GM19455 (cell line): ENCODE data around the gene AGAP1.
"Not testable (repeated sequence)": the region's sequence is repeated elsewhere in the genome, so short reads cannot be mapped to it uniquely, and the experiment has no call there.

Experiments used
- ATAC-seq: cut with Tn5 transposase; IDR thresholded peaks from one replicate; pipeline ENCODE4 v1.9.1; 2021; ENCODE audit not compliant: unreplicated experiment

The AGAP1 gene

DNA sequence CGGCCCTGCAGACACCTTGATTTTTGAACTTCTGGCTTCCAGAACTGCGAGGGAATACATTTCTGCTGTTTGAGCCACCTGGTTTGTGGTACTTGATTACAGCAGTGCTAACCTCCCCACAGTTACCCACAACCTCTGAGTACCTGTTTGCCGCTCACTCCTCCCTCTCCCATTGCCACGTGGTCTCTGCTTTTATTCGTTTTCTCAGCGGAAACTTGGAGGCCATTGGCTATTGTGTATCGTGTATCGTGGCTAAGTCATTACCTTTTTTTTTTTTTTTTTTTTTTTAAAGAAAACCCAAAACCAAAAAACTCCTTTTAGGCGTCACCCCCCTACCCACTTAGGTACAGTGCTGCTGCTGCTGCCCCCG is 90.8 kb downstream of the AGAP1 start:
- ATAC-seq = no peak

DNA sequence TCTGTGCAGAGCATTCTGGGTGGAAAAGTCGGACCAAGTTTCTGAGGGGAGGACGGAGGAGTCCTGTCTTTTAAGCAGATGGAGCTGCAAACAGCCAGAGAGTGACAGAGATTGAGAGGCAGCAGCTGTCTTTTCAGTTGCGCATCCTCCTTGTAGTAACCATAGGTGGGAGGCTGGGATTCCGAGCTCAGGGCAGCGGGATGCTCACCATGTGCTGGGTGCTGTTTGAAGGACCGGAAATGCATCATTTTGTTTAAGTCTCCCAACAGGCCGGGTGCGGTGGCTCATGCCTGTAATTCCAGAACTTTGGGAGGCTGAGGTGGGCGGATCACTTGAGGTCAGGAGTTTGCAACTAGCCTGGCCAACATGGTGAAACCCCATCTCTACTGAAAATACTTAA is 93.4 kb downstream of the AGAP1 start:
- ATAC-seq = no peak

DNA sequence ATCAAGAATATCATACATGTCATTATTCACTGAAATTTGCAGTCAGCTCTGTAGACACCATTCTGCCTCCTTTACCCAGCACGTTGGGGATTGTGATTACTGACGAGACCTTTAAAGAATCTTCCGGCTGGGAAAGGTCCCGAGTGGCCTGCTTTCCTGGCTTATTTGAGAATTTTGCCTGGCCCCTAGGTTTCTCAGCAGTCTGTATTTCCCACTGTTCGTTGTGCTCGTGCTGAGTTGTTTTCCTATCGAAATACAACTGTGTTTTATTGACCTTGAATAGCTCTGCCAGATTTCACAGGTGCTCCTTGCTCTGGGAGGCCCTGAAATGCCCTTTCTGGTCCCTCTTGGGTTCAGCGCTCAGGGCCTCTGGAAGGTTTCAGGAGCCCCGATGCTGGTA is 94.9 kb downstream of the AGAP1 start:
- ATAC-seq = no peak

DNA sequence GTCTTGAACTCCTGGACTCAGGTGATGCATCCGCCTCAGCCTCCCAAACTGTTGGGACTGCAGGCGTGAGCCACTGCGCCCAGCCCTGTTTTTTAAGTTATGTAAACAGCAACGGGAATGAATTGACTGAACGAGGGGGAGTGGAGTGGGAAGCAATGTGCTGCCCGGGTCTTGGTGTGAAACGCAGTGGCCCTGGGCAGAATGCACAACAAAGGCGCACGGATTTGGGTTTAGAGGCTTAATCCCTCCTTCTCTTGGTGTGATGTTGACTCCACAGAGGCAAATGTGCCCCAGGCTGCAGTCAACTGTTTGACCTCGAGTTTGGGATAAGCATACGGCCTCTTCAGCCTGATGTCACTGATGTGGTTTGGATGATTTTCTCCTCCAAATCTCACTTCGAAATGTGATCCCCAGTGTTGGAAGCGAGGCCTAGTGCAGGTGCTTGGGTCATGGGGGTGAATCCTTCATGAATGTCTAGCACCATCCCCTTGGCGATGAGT is 97.4 kb downstream of the AGAP1 start:
- ATAC-seq = no peak

DNA sequence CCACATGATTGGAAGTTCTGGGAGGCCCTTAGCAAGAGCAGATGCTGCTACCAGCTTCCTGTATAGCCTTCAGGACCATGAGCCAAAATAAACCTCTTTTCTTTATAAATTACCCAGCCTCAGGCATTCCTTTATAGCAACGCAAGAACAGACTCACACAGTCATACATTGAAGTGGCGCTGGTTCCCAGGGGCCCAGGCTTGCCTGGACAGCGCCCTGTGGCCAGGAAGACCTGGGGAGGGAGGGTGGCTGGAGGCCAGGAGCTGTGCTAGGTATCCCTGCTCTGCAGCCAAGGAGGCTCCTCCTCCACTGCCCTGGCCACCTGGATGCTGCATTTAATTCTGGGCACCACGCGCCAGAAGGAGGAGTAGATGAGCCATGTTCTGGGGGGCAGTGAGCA is 98.1 kb downstream of the AGAP1 start:
- ATAC-seq = no peak

DNA sequence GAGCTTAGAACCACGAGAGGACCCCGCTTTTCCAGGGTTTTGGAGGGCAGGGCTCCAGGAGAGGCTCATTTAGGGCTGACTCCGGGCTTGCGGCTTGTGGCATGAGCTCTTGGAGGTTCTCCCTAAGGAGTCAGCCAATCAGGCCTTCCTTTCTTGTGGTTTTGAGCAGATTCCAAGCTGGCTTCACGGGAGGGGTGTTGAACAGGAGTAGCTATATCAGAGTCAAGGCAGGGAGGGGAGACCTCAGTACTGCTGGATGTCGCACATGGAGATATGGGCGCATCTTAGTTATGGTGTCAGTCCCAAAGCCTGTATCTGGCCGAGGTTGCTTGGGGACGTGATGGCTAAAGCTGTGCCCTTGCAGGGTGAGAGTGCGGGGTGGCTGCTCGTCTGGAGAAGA is 98.6 kb downstream of the AGAP1 start:
- ATAC-seq = no peak

DNA sequence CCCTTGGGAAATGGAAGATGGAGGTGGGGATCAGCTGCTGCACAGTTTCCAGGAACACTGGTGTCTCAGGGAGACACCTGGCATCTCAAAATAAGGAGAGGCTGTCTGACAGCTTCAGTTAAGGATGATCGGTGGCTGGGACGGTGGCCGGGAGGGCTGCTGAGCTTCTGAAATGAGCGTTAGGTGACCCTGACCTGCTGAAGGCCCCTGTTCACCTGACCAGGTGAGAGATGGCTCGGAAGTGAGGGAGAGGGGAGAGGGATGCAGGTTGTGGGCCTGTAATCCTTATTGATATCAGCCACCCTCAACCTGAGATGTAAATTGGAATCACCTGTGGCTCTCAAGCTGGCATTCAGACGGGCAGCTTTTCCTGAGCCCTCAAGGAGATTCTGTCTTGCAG is 99.0 kb downstream of the AGAP1 start:
- no peak for ATAC-seq

DNA sequence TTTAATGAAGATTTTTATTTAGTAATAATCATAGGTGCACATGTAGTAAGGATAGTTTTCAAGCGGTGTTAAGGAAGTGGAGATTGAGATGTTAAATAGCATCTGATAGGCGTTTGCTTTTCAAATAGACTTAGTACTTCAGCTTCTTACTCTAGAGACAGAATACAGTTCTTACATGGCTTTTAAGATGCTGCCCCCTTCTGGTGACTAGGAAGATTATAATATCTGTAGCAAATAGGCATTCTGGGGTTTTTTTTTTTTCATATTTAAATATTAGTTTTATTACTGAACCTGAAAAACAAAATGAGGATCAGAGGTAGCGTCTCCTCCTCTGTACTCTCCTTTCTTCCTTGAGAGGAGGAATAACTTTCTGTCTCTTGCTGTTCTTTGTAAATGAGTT is 100.2 kb downstream of the AGAP1 start:
- ATAC-seq = no peak

DNA sequence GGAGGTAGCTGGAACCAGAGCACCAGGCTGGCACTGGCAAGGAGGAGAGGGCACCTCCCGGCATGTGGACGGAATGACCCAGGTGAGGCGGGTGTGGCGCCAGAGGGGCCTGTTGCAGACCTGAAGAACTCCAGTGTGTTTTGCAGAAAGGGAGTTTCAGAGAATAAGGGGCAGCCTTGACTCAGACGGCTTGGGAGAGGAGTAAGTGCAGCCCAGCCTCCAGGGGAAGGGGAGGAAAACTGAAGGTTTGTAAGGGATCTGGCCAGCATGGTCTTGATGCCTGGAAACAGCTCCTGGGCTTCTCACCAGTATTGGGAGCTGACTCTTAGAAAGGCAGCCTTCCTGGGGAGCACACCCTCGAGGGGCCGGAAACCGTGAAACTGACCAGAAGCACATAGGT is 101.1 kb downstream of the AGAP1 start:
- no peak for ATAC-seq

DNA sequence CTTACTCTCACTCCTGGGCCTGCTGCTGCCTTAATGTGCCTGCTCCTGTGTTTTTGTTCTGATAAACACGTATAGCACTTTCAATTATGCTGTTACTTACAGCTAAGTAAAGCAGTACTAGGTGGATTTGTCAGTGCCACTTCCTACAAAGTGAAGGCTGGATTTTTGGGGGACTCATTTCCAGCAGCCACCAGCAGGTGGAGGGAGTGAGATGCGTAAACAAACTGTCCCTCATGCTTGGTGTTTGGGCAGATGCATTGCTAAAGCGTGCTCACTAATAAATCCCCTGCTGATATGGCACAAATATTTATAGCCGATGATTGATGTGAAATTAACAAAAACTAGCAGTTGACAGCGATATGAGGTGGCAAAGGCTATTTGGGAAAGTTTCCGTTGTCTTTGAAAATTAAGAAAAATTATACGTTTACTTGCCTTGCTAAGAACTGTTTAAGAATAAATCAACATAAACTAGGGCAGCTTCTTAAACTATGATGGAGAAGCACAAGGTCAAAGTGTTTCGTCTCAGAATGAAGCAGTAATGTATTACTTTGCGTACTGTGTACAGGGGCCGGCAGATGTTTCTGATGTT is 101.7 kb downstream of the AGAP1 start:
- peak; percentile 61 for ATAC-seq

DNA sequence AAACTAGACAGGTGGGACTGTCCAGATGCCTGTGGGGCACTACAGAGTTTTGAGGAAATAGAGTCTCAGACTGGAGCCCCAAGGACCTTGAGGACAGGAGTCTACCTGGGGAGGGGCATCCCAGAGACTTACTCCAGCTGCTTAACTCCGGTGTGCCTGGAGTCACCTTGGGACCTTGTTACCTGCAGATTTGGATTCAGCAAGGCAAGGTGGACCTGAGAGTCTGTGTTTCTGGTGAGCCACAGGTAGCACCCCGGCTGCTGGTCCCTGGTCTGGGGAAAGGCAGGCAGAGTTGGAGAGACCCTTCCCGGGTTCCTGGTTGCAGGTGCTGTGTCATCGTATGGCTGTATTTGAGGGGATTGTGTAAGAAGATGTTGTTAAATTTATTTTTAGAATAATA is 102.4 kb downstream of the AGAP1 start:
- ATAC-seq = no peak

DNA sequence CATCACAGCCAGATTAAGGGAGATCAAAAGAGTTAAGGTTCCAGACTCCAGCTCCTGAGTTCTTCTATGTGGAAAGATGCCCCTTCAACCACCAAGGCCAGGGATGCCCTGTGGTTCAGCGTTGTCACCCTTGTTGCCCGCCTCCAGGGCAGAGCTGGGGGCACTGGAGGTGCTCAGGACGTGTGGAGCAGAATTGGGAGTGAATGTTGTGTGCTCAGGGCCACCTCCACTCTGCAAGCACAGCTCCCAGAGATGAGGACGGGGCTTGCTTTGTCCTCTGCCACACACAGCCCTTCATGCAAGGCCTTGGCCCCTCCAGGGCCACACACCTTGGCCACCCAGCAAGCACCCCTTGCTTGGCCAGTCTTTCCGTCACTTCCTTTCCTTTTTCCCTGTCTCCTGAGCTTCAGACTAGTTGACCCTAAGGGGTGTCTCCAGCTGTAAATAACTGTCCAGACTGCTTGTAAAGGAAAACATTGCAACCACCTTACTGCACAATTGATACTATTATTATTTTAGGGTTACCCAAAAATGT is 103.3 kb downstream of the AGAP1 start:
- no peak for ATAC-seq

DNA sequence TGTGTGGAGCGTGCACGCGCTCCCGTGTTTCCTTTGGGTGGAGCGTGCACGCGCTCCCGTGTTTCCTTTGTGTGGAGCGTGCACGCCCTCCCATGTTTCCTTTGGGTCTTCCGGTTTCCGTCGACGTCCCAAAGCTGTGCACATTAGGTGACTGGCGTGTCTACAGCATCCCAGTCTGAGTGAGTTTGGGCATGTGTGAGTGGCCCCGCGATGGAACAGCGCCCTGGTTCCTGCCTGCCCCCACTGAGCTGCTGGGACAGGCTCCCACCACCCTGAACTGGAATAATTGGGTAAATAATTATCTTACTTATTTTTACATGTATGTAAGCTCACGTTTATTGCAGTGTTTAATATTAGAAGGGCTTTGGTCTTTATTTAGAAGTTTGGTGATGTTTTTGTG is 104.2 kb downstream of the AGAP1 start:
- no peak for ATAC-seq

DNA sequence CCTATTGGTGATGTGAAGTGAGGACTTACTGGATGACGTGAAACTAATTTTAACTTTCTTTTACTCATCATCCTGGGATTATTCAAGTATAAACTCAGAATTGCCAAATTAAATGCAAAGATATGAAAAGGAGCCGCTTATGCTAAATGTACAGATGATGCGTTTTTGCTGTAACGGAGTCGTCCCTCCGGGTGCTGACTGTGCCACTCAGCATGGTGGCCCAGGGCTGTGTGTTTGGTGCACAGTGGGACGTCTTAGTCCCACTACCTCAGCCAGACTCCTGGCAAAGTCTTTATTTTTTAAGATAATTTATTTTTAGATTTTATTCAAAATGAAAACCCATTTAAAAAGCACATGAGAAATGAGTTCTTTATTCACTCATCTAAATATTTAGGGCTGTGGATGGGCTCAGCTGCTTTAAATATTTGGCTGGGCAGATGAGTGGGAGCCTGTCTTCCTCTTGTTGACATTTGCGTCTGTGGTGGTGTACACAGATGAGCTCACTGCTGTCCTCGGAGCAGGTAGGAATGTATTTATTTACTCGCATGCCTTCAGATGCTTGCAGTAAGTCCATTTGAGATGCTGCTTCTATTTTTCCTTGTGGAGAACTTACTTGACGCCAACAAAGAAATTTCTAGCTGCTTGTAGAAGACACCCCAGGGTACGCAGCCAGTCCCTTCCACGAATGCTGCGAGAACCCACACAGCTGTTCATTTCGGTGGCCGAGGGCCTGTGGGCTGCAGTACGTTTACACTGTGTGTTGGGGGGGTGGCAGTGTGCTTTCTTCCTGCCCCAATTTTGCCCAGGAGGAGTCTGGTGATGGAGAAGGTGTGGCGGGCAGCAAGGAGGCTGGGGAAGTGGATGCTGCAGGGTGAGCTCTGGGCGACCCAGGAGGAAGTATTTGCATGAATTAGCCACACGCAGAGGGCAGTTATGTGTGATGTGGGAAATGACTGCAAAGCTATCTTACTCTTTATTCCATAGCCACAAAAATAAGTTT is 105.0 kb downstream of the AGAP1 start:
- ATAC-seq = no peak

DNA sequence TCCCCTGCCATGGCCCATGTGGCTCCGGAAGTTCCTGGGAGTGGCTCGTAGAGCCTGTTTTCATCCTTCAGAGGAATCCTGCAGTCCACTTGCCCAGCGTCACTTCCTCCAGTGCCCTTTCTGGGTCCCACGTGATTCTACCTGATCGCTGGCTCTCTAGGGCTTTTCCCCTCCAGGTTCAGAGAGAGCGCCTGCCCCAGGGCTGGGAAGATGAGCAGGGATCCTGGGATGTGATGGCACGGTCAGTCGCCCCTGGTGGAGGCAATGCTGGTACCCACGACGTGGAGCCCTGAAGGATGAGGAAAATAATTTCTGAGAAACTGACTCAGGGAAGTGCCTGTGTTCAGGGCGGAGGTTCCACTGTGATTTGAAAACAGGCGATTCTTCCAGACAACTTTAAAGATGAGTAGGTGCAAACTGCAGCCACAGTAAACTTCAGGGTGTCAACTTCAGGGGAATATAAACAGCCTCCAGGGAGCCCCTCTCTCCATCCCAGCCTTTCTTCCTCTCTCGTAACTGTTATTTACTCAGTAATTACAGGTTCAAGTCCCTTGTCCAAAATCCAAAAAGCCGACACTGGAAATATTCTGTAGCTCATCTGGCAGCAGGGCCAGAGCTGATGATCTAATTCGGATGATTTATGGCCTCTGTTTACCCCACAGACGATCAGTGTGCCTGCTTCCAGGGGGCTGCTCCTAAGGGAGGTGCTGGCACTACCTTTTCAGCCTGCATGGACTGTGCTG is 105.9 kb downstream of the AGAP1 start:
- ATAC-seq = no peak

DNA sequence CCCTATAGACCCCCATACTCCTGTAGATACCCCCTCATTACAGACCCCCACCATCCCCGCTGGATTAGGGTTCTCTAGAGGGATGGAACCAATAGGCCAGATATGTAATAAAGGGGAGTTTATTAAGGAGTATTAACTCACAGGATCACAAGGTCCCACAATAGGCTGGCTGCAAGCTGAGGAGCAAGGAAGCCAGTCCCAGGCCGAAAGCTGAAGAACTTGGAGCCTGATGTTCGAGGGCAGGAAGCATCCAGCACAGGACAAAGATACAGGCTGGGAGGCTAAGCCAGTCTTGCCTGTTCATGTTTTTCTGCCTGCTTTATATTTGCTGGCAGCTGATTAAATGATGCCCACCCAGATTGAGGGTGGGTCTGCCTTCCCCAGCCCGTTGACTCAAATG is 106.6 kb downstream of the AGAP1 start:
- no peak for ATAC-seq

DNA sequence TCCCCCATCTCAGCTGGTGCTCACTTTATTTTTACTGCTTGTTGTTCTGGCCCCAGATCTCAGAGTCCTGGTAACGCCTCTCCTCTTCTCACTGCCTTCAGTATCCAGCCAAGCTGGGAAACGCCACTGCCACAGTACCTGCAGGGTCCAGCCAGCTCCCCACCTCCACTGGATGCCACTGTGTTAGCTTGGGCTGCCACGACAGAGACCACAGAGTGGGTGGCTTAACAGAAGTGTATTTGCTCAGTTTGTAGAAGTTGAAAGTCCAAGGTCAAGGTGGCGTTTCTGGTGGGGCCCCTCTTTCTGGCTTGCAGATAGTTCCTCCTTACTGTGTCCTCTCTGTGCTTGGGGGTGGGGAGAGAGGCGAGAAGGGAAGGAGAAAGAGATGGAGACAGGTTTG is 107.1 kb downstream of the AGAP1 start:
- ATAC-seq = no peak

DNA sequence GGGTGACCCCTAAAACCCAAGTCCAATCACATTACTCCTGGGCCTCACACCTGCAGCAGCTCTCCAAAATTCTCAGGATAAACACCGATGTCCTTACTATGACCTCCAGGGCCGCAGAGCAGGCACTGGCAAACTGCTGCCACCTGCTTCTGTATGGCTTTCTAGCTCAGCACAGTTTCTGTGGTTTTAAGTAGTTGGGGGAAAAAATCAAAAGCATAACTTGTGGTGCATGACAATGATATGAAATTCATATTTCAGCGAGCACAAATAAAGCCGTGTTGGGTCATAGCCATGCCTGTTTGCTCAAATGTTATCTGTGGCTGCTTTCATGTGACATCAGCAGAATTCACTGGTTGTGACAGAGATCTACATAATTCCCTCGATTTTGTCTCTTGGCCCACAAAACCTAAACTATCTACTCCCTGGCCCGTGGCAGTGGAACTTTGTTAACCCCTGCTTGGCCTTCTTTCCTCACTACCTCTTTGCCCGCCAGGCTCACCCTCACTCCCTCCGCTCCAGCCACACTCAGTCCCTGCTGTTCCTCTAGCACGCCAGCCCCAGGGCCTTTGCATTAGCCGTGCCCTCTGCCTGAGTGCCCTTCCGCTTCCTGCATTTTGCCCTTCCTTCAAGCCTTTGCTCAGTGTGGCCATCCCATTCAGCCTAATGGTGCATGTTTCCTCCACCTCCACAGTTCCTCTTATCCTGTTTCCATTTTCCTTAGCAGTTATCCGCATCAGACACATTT is 108.3 kb downstream of the AGAP1 start:
- ATAC-seq = no peak

DNA sequence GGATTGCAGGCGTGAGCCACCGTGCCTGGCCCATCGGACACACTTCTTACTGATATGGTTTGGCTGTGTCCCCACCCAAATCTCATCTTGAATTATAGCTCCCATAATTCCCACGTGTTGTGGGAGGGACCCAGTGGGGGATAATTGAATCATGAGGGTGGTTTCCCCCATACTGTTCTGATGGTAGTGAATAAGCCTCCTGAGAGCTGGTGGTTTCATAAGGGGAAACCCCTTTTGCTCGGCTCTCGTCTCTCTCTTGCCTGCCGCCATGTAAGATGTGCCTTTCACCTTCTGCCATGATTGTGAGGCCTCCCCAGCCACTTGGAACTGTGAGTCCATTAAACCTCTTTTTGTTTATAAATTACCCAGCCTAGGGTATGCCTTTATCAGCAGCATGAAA is 109.1 kb downstream of the AGAP1 start:
- ATAC-seq = not testable (repeated sequence)

DNA sequence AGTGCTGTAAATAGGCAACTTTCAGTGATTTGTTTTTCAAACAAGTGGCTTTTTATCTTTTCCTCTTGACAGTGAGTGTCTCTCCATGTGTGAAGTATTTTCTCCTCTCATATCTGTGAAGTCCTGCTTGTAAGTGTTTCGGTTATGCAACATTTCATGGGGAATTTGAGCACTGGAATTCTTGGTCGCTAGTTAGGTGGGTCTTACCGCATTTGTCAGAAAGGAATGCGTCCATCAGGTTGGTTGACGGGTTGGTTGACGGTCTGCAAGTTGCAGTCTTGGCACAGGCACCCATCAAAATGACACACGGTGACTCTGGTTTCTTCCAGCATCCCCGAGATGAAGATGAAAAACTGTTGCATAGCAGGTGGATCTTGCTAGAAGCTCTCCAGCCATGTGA is 109.8 kb downstream of the AGAP1 start:
- ATAC-seq = no peak
